Activated T-helper 17 cell treated with anti-CD3 and anti-CD28 coated beads, Interleukin-2, amount 50 U/mL, for 72 hours (primary cell): ENCODE measurements around the gene C16orf74. TPM values are rescaled to one million over a fixed set of nuclear protein-coding genes. Genes with fewer than 3 reads are reported as not detected.

Experiments used
- ATAC-seq: fragments of 150-1000 bp; cut with Tn5 transposase; replicated peaks from 2 replicates; pipeline ENCODE4 v1.10.0; 2021; ENCODE audit warnings: mild to moderate bottlenecking, moderate library complexity
- H3K27ac Mint-ChIP-seq: one replicate; pipeline ENCODE4 v1.8.0; 2022; ENCODE audit warnings: mixed read lengths
- H3K27me3 Mint-ChIP-seq: one replicate; pipeline ENCODE4 v1.8.0; 2022; ENCODE audit warnings: mixed read lengths
- H3K36me3 Mint-ChIP-seq: one replicate; pipeline ENCODE4 v1.8.0; 2022; ENCODE audit warnings: low read depth, mild to moderate bottlenecking, mixed read lengths
- H3K4me1 Mint-ChIP-seq: one replicate; pipeline ENCODE4 v1.8.0; 2022; ENCODE audit warnings: mixed read lengths
- H3K4me3 Mint-ChIP-seq: one replicate; pipeline ENCODE4 v1.8.0; 2022; ENCODE audit warnings: mild to moderate bottlenecking, mixed read lengths
- H3K9me3 Mint-ChIP-seq: one replicate; pipeline ENCODE4 v1.8.0; 2022; ENCODE audit warnings: mixed read lengths
- total RNA-seq, 2 donors: library from RNA; stranded (reverse); gene quantifications; one replicate each; pipeline ENCODE4 v1.2.3, GENCODE V29; 2022

The C16orf74 gene
- total RNA-seq, 2 donors from 2014 or later, result 0.35 TPM; not detected in 1

GRCh38 chr16:85663891-85664321, 87.0 kb downstream of the C16orf74 start:
- no peaks in the 10 kb centered on the region for H3K4me1 Mint-ChIP-seq
- H3K27ac Mint-ChIP-seq, result no peak overlapping the region
- H3K4me3 Mint-ChIP-seq, result no peak overlapping the region
- no peak for ATAC-seq
- H3K36me3 Mint-ChIP-seq, result peaks cover 67% of the 10 kb centered on the region
- no peaks in the 10 kb centered on the region for H3K9me3 Mint-ChIP-seq
- H3K27me3 Mint-ChIP-seq, result no peaks in the 10 kb centered on the region

DNA sequence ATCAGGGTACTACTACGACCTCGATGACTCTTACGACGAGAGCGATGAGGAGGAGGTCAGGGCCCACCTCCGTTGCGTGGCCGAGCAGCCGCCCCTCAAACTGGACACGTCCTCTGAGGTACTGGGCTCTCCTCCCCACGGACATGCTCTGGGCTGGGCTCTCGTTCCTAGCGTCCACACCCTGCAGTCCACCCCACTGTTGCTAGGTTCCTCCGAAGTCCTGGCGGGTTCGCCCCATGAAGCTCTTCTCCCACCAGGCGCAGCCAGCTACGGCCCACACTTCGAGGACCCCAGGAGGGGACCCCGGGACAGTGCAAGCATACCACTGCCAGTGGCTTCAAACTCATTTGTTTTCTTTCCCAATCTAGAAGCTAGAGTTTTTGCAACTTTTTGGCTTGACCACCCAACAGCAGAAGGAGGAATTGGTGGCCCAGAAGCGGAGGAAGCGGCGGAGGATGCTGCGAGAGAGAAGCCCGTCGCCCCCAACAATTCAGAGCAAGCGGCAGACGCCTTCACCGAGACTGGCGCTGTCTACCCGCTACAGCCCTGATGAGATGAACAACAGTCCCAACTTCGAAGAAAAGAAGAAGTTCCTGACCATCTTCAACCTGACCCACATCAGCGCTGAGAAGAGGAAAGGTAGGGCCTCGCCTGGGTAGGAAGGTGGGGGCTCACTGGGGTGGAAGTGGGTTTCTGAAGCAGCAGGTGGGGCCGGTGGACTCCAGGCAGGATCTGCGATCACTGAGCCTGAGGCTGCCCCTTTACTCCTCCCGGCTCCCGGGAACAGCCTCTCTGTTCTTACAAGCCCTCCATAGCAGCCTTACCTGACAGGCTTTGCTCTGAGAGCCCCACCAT, 87.7 kb downstream of the C16orf74 start:
- no peak overlapping the region for H3K4me3 Mint-ChIP-seq
- no peak overlapping the region for H3K27ac Mint-ChIP-seq

DNA sequence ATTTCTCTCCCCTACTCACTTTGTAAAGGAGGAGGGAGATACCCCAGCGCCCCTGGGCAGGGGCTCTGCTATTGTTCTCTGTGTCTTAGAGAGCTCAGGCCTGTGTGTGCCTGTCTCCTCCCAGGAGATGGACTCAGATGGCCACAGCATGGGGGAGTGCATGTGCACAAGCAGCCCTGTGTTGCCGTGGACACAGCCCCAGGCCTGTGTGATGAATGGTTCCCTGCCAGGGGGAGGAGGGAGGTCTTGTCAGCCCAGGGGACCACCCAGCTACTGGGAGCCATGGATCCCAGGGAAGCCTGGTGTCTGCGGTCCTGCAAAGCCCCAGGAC, 88.4 kb downstream of the C16orf74 start:
- Mint-ChIP-seq H3K27me3 (no peaks in the 10 kb centered on the region), H3K9me3 (no peaks in the 10 kb centered on the region), H3K36me3 (peaks cover 64% of the 10 kb centered on the region), H3K27ac (no peak overlapping the region), H3K4me3 (no peak overlapping the region), H3K4me1 (no peaks in the 10 kb centered on the region)
- ATAC-seq, result no peak

More for the DNA sequence above, 87.7 kb downstream of the C16orf74 start:
- peaks cover 66% of the 10 kb centered on the region for H3K36me3 Mint-ChIP-seq
- H3K9me3 Mint-ChIP-seq, result no peaks in the 10 kb centered on the region
- H3K27me3 Mint-ChIP-seq, result no peaks in the 10 kb centered on the region
- no peaks in the 10 kb centered on the region for H3K4me1 Mint-ChIP-seq
- no peak for ATAC-seq

DNA sequence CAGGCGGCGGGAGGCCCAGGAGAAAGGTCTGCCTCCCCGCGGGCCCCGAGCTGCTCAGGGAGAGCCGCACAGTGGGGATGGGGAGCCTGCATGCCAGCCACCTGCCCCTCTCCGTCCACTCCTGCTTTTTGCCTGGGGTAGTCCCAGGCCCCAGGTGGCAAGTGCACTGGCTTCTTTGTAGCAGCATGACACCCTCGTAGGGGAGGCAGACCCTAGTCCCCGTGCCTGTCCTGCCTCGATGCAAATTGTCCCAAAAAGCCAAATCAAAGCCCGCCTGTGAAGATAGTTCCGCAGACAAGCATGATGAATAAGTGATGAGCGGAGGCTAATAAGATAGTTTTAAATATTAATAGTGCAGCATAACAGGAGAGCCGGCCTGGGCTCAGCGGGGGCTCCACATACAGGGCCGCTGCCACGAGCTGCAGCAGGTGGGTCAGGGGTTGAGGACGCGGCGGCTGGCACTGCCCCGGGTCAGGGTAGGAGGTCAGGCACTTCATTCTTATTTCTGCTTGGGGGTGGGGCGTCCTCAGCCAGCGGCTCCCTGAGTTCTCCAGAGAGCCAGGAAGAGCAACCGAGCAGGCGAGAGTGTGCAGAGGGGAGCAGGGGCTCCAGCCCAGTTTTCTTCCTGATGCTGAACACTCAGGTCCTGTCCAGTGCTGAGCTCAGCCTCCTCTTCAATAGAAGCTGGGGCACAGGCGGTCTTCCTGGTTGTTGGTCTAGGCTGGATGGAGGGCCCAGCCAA, 89.0 kb downstream of the C16orf74 start:
- Mint-ChIP-seq H3K27ac (no peak overlapping the region), H3K36me3 (peaks cover 65% of the 10 kb centered on the region), H3K27me3 (no peaks in the 10 kb centered on the region), H3K4me1 (no peaks in the 10 kb centered on the region), H3K9me3 (no peaks in the 10 kb centered on the region), H3K4me3 (no peak overlapping the region)
- no peak for ATAC-seq

DNA sequence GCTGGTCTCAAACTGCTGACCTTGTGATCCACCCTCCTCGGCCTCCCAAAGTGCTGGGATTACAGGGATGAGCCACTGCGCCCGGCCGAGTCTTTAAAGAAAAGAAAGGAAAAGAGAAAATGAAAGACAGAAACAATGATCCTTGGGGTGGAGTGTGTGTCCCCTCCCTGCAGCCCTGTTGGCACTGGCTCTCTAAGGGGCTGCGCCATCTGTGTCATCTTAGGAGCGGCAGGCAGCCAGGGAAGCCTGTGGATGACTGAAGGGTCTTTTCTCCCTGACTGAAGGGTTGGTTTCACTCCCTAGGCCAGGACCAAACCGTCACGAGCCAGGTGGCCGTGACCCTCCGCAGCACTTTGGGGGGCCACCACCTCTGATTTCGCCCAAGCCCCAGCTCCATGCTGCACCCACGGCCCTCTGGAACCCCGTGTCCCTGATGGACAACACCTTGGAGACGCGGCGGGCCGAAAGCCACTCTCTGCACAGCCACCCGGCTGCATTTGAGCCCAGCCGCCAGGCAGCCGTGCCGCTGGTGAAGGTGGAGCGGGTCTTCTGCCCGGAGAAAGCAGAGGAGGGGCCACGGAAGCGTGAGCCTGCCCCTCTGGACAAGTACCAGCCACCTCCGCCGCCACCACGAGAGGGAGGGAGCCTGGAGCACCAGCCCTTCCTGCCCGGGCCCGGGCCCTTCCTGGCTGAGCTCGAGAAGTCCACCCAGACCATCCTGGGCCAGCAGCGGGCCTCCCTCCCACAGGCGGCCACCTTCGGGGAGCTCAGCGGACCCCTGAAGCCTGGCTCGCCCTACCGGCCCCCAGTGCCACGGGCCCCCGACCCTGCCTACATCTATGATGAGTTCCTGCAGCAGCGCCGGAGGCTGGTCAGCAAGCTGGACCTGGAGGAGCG, 89.8 kb downstream of the C16orf74 start:
- Mint-ChIP-seq H3K9me3 (no peaks in the 10 kb centered on the region), H3K27ac (no peak overlapping the region), H3K4me1 (no peaks in the 10 kb centered on the region), H3K27me3 (no peaks in the 10 kb centered on the region), H3K4me3 (no peak overlapping the region), H3K36me3 (peaks cover 61% of the 10 kb centered on the region)
- ATAC-seq, result no peak

- ATAC-seq, result peak; percentile 77
- H3K27ac Mint-ChIP-seq, result peak overlapping the region; percentile 7
- no peaks in the 10 kb centered on the region for H3K4me1 Mint-ChIP-seq
- peaks cover 58% of the 10 kb centered on the region for H3K36me3 Mint-ChIP-seq
- no peaks in the 10 kb centered on the region for H3K27me3 Mint-ChIP-seq
- no peaks in the 10 kb centered on the region for H3K9me3 Mint-ChIP-seq
- no peak overlapping the region for H3K4me3 Mint-ChIP-seq
Observed at GRCh38 chr16:85659805-85660511, 90.9 kb downstream of the C16orf74 start.

GRCh38 chr16:85659336-85659735, 91.6 kb downstream of the C16orf74 start:
- ATAC-seq, result no peak
- H3K4me1 Mint-ChIP-seq, result no peaks in the 10 kb centered on the region
- H3K36me3 Mint-ChIP-seq, result peaks cover 52% of the 10 kb centered on the region
- no peaks in the 10 kb centered on the region for H3K27me3 Mint-ChIP-seq
- no peaks in the 10 kb centered on the region for H3K9me3 Mint-ChIP-seq
- peak overlapping the region; percentile 7 for H3K27ac Mint-ChIP-seq
- no peak overlapping the region for H3K4me3 Mint-ChIP-seq

GRCh38 chr16:85658504-85659326, 92.2 kb downstream of the C16orf74 start:
- Mint-ChIP-seq H3K4me1 (no peaks in the 10 kb centered on the region), H3K9me3 (no peaks in the 10 kb centered on the region), H3K36me3 (peaks cover 48% of the 10 kb centered on the region), H3K4me3 (no peak overlapping the region), H3K27me3 (no peaks in the 10 kb centered on the region), H3K27ac (peak overlapping the region; percentile 7)
- ATAC-seq, result no peak

- Mint-ChIP-seq H3K9me3 (no peaks in the 10 kb centered on the region), H3K4me1 (no peaks in the 10 kb centered on the region), H3K27me3 (no peaks in the 10 kb centered on the region), H3K27ac (no peak overlapping the region), H3K4me3 (no peak overlapping the region), H3K36me3 (peaks cover 41% of the 10 kb centered on the region)
- no peak for ATAC-seq
Observed at GRCh38 chr16:85657996-85658395, 92.9 kb downstream of the C16orf74 start.

Other genes with a start within 250 kb of the C16orf74 start
- 10 to 100 TPM; 12.1 to 17.4 TPM for gene GSE1, start 137.8 kb downstream of the C16orf74 start, total RNA-seq
- 10 to 100 TPM; 39.1 to 64.2 TPM for gene GINS2, start 62.1 kb downstream of the C16orf74 start, total RNA-seq
- 10 to 100 TPM; 17.4 to 42.7 TPM for gene EMC8, start 48.4 kb upstream of the C16orf74 start, total RNA-seq
- 100 to 1,000 TPM; 415 to 467 TPM for gene COX4I1, start 48.6 kb upstream of the C16orf74 start, total RNA-seq
- gene IRF8, start 148.1 kb upstream of the C16orf74 start, total RNA-seq, result 10 to 100 TPM in 1 of 2 donors, 1 to 10 TPM in 1; 6.3 to 12.1 TPM